ENCODE measurements around the gene RNF212B.
"Not testable (repeated sequence)": the region's sequence is repeated elsewhere in the genome, so short reads cannot be mapped to it uniquely, and the experiment has no call there.

RNF212B gene

GRCh38 chr14:23243066-23243465 lies 5.3 kb downstream of the RNF212B start:
- no peak for DNase-seq

- DNase-seq: no peak
These were observed 7.5 kb downstream of the RNF212B start for GRCh38 chr14:23245282-23245681.

GRCh38 chr14:23248601-23249000 lies 10.9 kb downstream of the RNF212B start:
- DNase-seq: no peak

DNA sequence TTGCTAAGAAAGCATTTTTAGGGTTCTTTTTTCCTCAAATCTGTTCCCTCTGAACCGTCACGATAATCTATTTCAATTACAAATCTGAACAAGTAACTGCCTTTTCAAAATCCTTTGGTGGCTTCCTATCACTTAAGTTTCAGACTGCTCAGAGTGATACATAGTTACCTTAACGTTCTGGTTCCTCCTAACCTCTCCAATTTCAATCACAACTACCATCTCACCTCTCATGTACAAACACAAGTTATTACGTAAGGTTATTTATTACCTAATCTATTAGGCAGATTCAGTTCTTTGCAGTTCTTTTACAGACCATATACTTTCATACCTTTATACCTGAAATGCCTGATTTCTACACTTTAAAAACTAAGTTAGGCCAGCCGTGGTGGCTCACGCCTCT lies 12.1 kb downstream of the RNF212B start:
- no peak for DNase-seq

- no peak for DNase-seq
These were observed 14.3 kb downstream of the RNF212B start for GRCh38 chr14:23252006-23252405.

DNA sequence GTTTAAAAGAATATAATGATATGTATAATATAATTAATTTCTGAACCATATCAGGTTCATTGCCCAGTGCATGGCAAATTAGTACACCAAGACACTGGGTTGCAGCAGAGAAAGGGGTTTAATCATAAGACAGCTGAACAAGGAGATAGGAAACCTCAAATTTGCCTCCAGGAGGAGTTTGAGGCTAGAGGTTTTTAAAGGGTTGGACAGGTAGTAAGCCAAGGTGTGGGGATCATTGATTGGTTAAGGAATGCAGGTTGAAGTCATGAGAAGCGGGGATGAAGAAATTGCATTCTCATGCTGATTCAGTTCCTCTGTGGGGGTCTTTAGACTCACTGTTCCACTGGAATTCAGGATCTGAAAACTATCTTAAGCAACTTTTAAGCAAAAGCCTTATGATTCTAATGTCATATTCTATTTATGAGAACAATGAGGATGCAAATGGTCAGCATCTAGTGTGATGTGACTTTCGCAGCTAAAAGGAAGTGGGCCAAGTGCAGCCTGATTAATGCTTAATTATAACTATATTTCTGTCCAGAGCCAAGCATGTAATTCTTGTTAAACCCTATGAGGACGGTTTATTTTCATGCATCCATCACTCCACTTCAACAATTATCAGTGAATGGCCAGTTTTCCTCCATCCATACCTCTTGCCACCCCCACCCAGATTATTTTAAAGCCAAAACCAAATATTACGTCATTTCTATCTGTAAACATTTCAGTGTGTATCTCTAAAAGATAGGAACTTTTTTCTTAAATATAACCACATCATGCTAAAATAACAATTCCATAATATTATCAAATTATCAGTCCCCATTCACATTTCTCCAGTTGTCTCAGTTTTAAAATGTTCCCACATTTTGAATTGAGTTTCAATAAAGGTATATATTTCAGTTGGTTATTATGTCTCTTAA lies 14.9 kb downstream of the RNF212B start:
- no peak for DNase-seq

GRCh38 chr14:23258256-23258655 lies 20.5 kb downstream of the RNF212B start:
- no peak for DNase-seq

GRCh38 chr14:23259426-23259825 lies 21.7 kb downstream of the RNF212B start:
- DNase-seq: no peak

DNA sequence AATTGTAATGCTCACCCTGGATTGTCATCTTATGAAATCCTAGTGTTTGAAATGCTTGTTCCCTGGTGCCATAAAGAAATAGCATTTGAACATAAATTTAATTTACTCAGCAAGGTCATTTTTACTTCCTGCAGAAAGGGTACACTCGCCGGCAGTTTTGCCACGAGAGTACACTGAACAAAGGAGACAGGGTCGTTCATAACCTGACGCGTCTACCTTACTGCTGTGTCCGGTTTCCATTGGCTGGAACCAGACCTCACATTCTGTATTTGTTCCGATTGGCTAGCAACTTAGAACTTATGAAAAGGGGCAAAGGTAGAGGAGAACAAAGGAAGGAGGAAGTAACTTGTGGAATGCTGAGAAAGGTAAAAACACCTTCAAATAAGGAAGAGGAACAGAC lies 23.1 kb downstream of the RNF212B start:
- DNase-seq: not testable (repeated sequence)

- no peak for DNase-seq
These were observed 31.5 kb downstream of the RNF212B start for GRCh38 chr14:23269193-23269592.

DNA sequence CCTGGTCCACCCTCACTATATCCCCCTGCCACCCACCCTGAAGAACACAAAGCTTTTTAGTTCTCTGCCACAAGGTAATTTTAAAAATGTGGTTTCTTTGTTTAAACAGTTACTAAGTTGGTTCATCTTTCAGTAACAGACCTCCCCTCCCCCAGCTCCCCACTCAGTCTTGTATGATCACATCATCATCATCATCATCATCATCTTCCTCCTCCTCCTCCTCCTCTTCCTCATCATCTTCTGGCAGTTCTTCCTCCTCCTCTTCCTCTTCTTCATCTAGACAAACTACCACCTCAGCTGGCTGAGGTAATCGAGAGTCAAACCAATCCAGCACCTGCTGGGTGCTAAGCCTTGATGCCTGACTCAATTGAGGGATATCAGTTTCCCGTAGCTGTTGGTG lies 37.7 kb downstream of the RNF212B start:
- DNase-seq: no peak

DNA sequence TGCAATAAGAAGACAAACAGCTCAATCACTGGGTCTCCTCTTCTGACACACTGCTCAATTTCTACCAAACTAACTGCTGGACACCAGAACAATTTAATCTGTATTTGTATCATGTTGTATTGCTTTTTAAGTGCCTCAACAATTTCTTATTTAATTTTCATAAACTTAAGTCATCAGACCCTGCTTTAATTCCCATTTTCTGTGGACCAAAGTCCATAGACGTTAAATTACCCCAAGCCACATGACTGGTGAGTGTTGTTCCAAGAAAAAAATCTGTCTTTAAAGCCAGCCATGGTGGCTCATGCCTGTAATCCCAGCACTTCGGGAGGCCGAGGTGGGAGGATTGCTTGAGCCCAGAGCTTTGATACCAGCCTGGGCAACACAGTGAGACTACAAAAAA lies 39.5 kb downstream of the RNF212B start:
- DNase-seq: no peak

- not testable (repeated sequence) for DNase-seq
These were observed 40.2 kb downstream of the RNF212B start for GRCh38 chr14:23277928-23278327.

- no peak for DNase-seq
These were observed 43.5 kb downstream of the RNF212B start for GRCh38 chr14:23281247-23281646.

- no peak for DNase-seq
These were observed 47.2 kb downstream of the RNF212B start for GRCh38 chr14:23284654-23285529.

DNA sequence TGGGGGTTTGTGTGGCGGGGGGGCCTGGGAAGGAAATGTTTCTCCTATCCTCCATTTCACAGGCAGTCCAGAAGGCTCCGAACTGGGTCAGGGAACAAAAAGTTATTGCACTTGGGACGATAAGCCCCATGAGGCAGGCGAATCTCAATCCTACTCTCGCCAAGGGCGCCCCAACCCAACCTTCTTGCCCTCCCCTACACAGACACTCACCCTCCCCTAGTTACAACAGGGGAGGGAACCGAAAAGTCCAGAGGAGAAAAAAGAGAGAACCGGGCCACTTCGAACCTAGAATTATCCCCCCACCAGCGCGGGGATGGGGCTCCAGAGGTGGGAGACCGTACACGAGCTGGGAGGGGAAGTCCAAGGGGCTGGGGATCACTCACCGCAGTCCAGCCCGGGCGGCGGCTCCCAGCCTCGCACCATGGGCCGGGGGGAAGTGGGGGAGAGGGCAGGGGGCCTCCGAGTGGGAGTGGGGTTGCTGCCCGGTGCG lies 47.8 kb downstream of the RNF212B start:
- DNase-seq: peak; percentile 53

GRCh38 chr14:23286020-23286901 lies 48.5 kb downstream of the RNF212B start, which contains the start of gene HOMEZ:
TSS of gene HOMEZ (minus strand) at chr14:23286132. CDS start at chr14:23285952, 180 bp downstream.
- DNase-seq: peak; percentile 97

DNA sequence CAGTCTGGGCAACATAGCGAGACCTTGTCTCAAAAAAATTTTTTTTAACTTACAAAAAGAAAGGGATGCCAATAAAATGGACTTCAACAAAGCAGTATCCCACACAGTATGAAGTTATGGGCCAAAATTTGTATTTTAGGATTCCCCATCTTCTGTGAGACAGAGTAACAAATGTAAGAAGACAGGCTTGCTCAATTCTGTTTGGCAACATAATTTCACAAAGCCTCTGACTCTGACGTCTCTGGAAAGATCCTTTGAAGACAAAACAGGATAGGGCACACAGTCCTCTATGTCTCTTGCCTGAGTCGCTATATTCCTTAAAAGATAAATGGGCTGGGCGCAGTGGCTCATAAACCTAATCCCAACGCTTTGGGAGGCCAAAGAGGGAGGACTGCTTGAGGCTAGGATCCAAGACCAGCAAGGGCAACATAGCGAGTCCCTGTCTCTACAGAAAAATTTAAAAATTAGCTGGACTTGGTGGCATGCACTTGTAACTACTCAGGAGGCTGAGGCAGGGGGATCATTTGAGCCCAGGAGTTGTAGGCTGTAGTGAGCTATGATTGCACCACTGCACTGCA lies 49.3 kb downstream of the RNF212B start:
- no peak for DNase-seq

GRCh38 chr14:23294734-23295561 lies 57.2 kb downstream of the RNF212B start:
- DNase-seq: peak; percentile 51

DNA sequence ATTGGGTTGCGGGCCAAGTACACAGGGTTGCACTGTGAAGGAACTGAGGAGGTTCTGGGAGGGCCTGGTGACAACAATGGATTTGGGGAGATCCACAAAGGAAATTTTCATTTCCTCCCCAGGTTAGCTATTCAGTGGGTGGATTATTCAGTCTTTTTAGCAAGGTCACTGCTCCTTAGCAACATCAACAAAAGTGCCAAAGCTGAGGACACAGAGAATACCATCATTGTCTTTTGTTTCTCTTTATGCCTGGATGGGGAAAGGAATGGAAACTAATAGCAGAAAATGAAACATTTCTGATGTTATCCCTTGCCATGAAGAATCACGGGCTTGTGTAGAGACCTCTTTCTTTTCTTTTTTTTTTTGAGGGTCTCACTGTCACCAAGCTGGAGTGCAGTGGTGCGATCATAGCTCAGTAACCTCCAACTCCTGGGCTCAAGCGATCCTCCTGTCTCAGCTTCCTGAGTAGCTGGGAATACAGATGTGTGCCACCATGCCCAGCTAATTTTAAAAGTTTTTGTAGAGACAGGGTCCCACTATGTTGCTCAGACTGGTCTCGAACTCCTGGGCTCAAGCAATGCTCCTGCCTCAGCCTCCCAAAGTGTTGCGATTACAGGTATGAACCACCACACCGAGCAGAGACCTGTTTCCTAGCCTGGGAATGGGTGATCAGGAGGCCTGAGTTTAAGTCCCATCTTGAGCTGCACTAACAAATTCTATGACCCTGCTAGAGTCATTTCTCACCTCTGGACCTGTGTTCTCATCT lies 58.5 kb downstream of the RNF212B start:
- no peak for DNase-seq

Measured in NCI-H146 (cell line).